IMR-90 (cell line): Measurements from ENCODE around the gene FARS2. TPM values are rescaled to one million over a fixed set of nuclear protein-coding genes. Genes with fewer than 3 reads are reported as not detected.

Experiments used
- ATAC-seq: fragments of 200-7000 bp; cut with Tn5 transposase; 2 replicates; pipeline ENCODE4 v1.9.1; 2020; ENCODE audit warnings: low read depth, mild to moderate bottlenecking, moderate library complexity
- BruUV-seq: library from RNA; stranded (reverse); fragments of 400-500 nt; replicated peaks from 2 replicates; lab custom pipeline; 2021; lab: Mats Ljungman, UMichigan
- CTCF ChIA-PET: fragments of 300-600 bp; formaldehyde crosslinking; extraction: SDS; loops from one replicate; lab custom pipeline; 2021; ENCODE audit warnings: antibody characterized with exemption; lab: Yijun Ruan, JAX
- POLR2A ChIA-PET: fragments of 300-600 bp; sonication (Branson Sonifier 250); formaldehyde crosslinking; loops from one replicate; lab custom pipeline; 2022; ENCODE audit warnings: antibody characterized with exemption; ENCODE audit not compliant: unreplicated experiment; lab: Charles Lee
- DNase-seq: peaks from one replicate; pipeline ENCODE4 v3.0.0; 2013
- H2AFZ ChIP-seq: replicated peaks from 2 replicates; pipeline ENCODE3; 2013; ENCODE audit warnings: low read length, mild to moderate bottlenecking; ENCODE audit not compliant: poor library complexity
- H2AK5ac ChIP-seq: 2 replicates; pipeline ENCODE4 v1.6.1; 2013; ENCODE audit warnings: low read depth, low read length, inconsistent platforms
- H2AK9ac ChIP-seq: replicated peaks from 2 replicates; pipeline ENCODE3; 2013; ENCODE audit warnings: mild to moderate bottlenecking, low read depth, low read length, moderate library complexity; ENCODE audit not compliant: poor library complexity
- H2BK120ac ChIP-seq: 2 replicates; pipeline ENCODE4 v1.6.1; 2013; ENCODE audit warnings: low read depth, low read length, inconsistent platforms
- H2BK15ac ChIP-seq: 3 replicates; pipeline ENCODE4 v1.6.1; 2013; ENCODE audit warnings: low read depth, low read length, inconsistent platforms
- H2BK20ac ChIP-seq: 2 replicates; pipeline ENCODE4 v1.6.1; 2013; ENCODE audit warnings: low read depth, mild to moderate bottlenecking, inconsistent platforms, low read length, moderate library complexity
- H2BK5ac ChIP-seq: 2 replicates; pipeline ENCODE4 v1.6.1; 2013; ENCODE audit warnings: mild to moderate bottlenecking, low read depth, low read length, inconsistent platforms; ENCODE audit not compliant: poor library complexity, severe bottlenecking
- H3K14ac ChIP-seq: replicated peaks from 2 replicates; pipeline ENCODE4 v1.6.1; 2013; ENCODE audit warnings: low read depth, low read length, inconsistent platforms
- H3K18ac ChIP-seq: 2 replicates; pipeline ENCODE4 v1.6.1; 2013; ENCODE audit warnings: low read depth, low read length, control low read depth
- H3K23ac ChIP-seq: 2 replicates; pipeline ENCODE4 v1.6.1; 2013; ENCODE audit warnings: low read depth, low read length, inconsistent platforms
- H3K27ac ChIP-seq: 2 replicates; pipeline ENCODE4 v1.5.1; 2013; ENCODE audit warnings: mild to moderate bottlenecking, control low read depth, low read length; ENCODE audit not compliant: insufficient read depth
- H3K27me3 ChIP-seq: 2 replicates; pipeline ENCODE4 v1.6.1; 2013; ENCODE audit warnings: low read length; ENCODE audit not compliant: control insufficient read depth, insufficient read depth
- H3K36me3 ChIP-seq: 2 replicates; pipeline ENCODE4 v1.6.1; 2013; ENCODE audit warnings: low read length, mixed read lengths; ENCODE audit not compliant: control insufficient read depth, insufficient read depth
- H3K4ac ChIP-seq: 2 replicates; pipeline ENCODE4 v1.6.1; 2013; ENCODE audit warnings: low read depth, low read length, inconsistent platforms
- H3K4me1 ChIP-seq: 2 replicates; pipeline ENCODE4 v1.6.1; 2013; ENCODE audit warnings: low read length, mixed read lengths; ENCODE audit not compliant: control insufficient read depth, insufficient read depth
- H3K4me2 ChIP-seq: 2 replicates; pipeline ENCODE4 v1.6.1; 2013; ENCODE audit warnings: low read depth, mild to moderate bottlenecking, control low read depth, low read length, moderate library complexity
- H3K4me3 ChIP-seq: 2 replicates; pipeline ENCODE4 v1.5.1; 2013; ENCODE audit warnings: low read depth, mild to moderate bottlenecking, control low read depth, low read length, moderate library complexity; ENCODE audit not compliant: insufficient read depth
- H3K56ac ChIP-seq: 2 replicates; pipeline ENCODE4 v1.6.1; 2013; ENCODE audit warnings: low read length, inconsistent platforms; ENCODE audit not compliant: insufficient read depth; ENCODE audit errors: extremely low read depth
- H3K79me1 ChIP-seq, 2 experiments: 2 replicates each; pipeline ENCODE4 v1.6.1; 2013; ENCODE audit warnings: low read length in 2 of 2, inconsistent platforms in 1 of 2, low read depth in 1 of 2
- H3K9ac ChIP-seq: 2 replicates; pipeline ENCODE4 v1.6.1; 2013; ENCODE audit warnings: low read depth, low read length, control low read depth
- H3K9me1 ChIP-seq: 2 replicates; pipeline ENCODE4 v1.6.1; 2013; ENCODE audit warnings: low read length, inconsistent platforms; ENCODE audit not compliant: insufficient read depth
- H3K9me3 ChIP-seq: 2 replicates; pipeline ENCODE4 v1.6.1; 2013; ENCODE audit warnings: low read length; ENCODE audit not compliant: control insufficient read depth, insufficient read depth
- H4K20me1 ChIP-seq: 2 replicates; pipeline ENCODE4 v1.6.1; 2013; ENCODE audit warnings: low read length, inconsistent platforms; ENCODE audit not compliant: insufficient read depth
- H4K5ac ChIP-seq: 2 replicates; pipeline ENCODE4 v1.6.1; 2013; ENCODE audit warnings: mild to moderate bottlenecking, low read depth, low read length, control low read depth
- H4K8ac ChIP-seq, 2 experiments: 2 replicates each; pipeline ENCODE4 v1.6.1; 2013; ENCODE audit warnings: low read depth in 2 of 2, low read length in 2 of 2, control low read depth in 1 of 2, inconsistent platforms in 1 of 2
- H4K91ac ChIP-seq: 2 replicates; pipeline ENCODE4 v1.6.1; 2013; ENCODE audit warnings: low read depth, low read length, inconsistent platforms; ENCODE audit not compliant: insufficient read depth
- BHLHE40 ChIP-seq: fragments of 150-350 bp; IDR thresholded peaks from 2 replicates; pipeline ENCODE4 v1.6.1; 2016; ENCODE audit warnings: mild to moderate bottlenecking, low read depth, low read length
- CEBPB ChIP-seq: IDR thresholded peaks from 2 replicates; pipeline ENCODE4 v1.6.1; 2012; ENCODE audit warnings: low read depth, low read length, improper control_type of control experiment
- CTCF ChIP-seq: conservative IDR thresholded peaks from 2 replicates; pipeline ENCODE4 v1.5.1; 2012; ENCODE audit warnings: mild to moderate bottlenecking, low read depth, low read length, improper control_type of control experiment
- ELK1 ChIP-seq: fragments of 150-350 bp; IDR thresholded peaks from 2 replicates; pipeline ENCODE4 v1.6.1; 2016; ENCODE audit warnings: low read depth, mild to moderate bottlenecking, low read length, moderate library complexity, borderline replicate concordance
- FOS ChIP-seq: fragments of 150-350 bp; IDR thresholded peaks from 2 replicates; pipeline ENCODE4 v1.6.1; 2016; ENCODE audit warnings: low read depth, low read length
- MAZ ChIP-seq: IDR thresholded peaks from 2 replicates; pipeline ENCODE4 v1.6.1; 2012; ENCODE audit warnings: low read depth, mild to moderate bottlenecking, low read length, improper control_type of control experiment, moderate library complexity, borderline replicate concordance
- NFE2L2 ChIP-seq: fragments of 150-350 bp; IDR thresholded peaks from 2 replicates; pipeline ENCODE4 v1.6.1; 2016; ENCODE audit warnings: low read depth, mild to moderate bottlenecking, low read length
- RAD21 ChIP-seq: IDR thresholded peaks from 2 replicates; pipeline ENCODE4 v1.6.1; 2012; ENCODE audit warnings: low read length, improper control_type of control experiment
- RCOR1 ChIP-seq: IDR thresholded peaks from 2 replicates; pipeline ENCODE4 v1.6.1; 2012; ENCODE audit warnings: mild to moderate bottlenecking, low read length, improper control_type of control experiment; ENCODE audit not compliant: insufficient replicate concordance
- RFX5 ChIP-seq: IDR thresholded peaks from 2 replicates; pipeline ENCODE4 v1.8.0; 2012; ENCODE audit warnings: low read depth, mild to moderate bottlenecking, low read length, moderate library complexity
- SMC3 ChIP-seq: fragments of 150-350 bp; IDR thresholded peaks from 2 replicates; pipeline ENCODE4 v1.6.1; 2016; ENCODE audit warnings: low read depth, mild to moderate bottlenecking, antibody characterized with exemption, low read length, moderate library complexity
- USF2 ChIP-seq: fragments of 150-350 bp; IDR thresholded peaks from 2 replicates; pipeline ENCODE4 v1.6.1; 2017; ENCODE audit warnings: mild to moderate bottlenecking, antibody characterized with exemption, low read length, low read depth
- WGBS, 2 experiments: methylation state at CpG; one replicate each; pipeline versions ENCODE4 v1.1.5 to v1.1.7; 2013; ENCODE audit warnings: missing lambda C conversion rate in 2 of 2; ENCODE audit not compliant: insufficient read length in 1 of 2; ENCODE audit errors: extremely low coverage in 2 of 2; 5-methylcytosine and 5-hydroxymethylcytosine counted together
- dilution Hi-C: fragments of 300-500 bp; cut with HindIII; formaldehyde crosslinking; loops from one replicate; pipeline ENCODE4 v1.14.3; 2018; ENCODE audit warnings: low sequenced_read_pairs; ENCODE audit not compliant: unreplicated experiment
- in situ Hi-C: fragments of 300-500 bp; cut with MboI; formaldehyde crosslinking; loops from 3 replicates; pipeline ENCODE4 v1.14.3; 2019; ENCODE audit warnings: low sequenced_read_pairs, inconsistent platforms, mixed read lengths
- intact Hi-C: fragments of 100-400 bp; cut with micrococcal nuclease; formaldehyde crosslinking; loops from 2 replicates; pipeline ENCODE4 v1.10.0; 2022
- polyA plus RNA-seq, 3 experiments: library from polyadenylated mRNA; depleted of rRNA; stranded (reverse); fragments of >200 nt; gene quantifications; 2 replicates each; pipeline ENCODE4 v1.2.3, GENCODE V29; 2012; ENCODE audit warnings: low replicate concordance in 1 of 3
- total RNA-seq: library from RNA; depleted of rRNA; stranded (reverse); fragments of >200 nt; gene quantifications from 2 replicates; pipeline ENCODE4 v1.2.3, GENCODE V29; 2012

The FARS2 gene
- total and polyA plus RNA-seq, 2 of the 4 experiments (the other 2 are of a cell fraction) = 12.1 to 28.9 TPM

GRCh38 chr6:5817869-5818268 lies 556.6 kb downstream of the FARS2 start:
- TF ChIP-seq MAZ = no peak
- TF ChIP-seq RAD21 = no peak
- TF ChIP-seq BHLHE40 = no peak
- no peak for TF ChIP-seq CTCF
- TF ChIP-seq CEBPB = no peak
- TF ChIP-seq FOS = no peak
- TF ChIP-seq NFE2L2 = no peak
- TF ChIP-seq SMC3 = no peak
- TF ChIP-seq RCOR1 = no peak
- TF ChIP-seq ELK1 = no peak
- TF ChIP-seq RFX5 = no peak
- TF ChIP-seq USF2 = no peak
- intact Hi-C loops (no loop called here), in situ Hi-C loops (no loop called here), dilution Hi-C loops (no loop called here)
- no peaks in the 10 kb centered on the region for H3K4me1 ChIP-seq
- no peak overlapping the region for H2BK15ac ChIP-seq
- no peak overlapping the region for H3K56ac ChIP-seq
- H3K9ac ChIP-seq = no peak overlapping the region
- POLR2A ChIA-PET = no interaction called here
- CTCF ChIA-PET = no interaction called here
- H3K79me1 ChIP-seq = no peaks in the 10 kb centered on the region
- no peak overlapping the region for H3K4ac ChIP-seq
- no peak overlapping the region for H2AFZ ChIP-seq
- DNase-seq = no peak
- no peak overlapping the region for H2BK20ac ChIP-seq
- H3K4me3 ChIP-seq = no peak overlapping the region
- H2BK120ac ChIP-seq = no peak overlapping the region
- no peak overlapping the region for H2AK5ac ChIP-seq
- no peak overlapping the region for H2BK5ac ChIP-seq
- H3K14ac ChIP-seq = no peak overlapping the region
- H3K23ac ChIP-seq = no peak overlapping the region
- H4K20me1 ChIP-seq = no peaks in the 10 kb centered on the region
- no peak for ATAC-seq
- no TSS peak for BruUV-seq
- H2AK9ac ChIP-seq = no peak overlapping the region
- no peak overlapping the region for H3K4me2 ChIP-seq
- no peak overlapping the region for H4K8ac ChIP-seq
- H3K27ac ChIP-seq = no peak overlapping the region
- H3K9me3 ChIP-seq = peaks cover 4% of the 10 kb centered on the region; the same call in 1 of the 2 replicates
- WGBS, 2 experiments = 40% methylated on average over 1 of the region's 3 CpGs; no CpG with 5 or more reads in 1 of the 2 experiments
- no peaks in the 10 kb centered on the region for H3K27me3 ChIP-seq
- no peak overlapping the region for H4K5ac ChIP-seq
- no peaks in the 10 kb centered on the region for H3K36me3 ChIP-seq
- H3K18ac ChIP-seq = no peak overlapping the region
- no peaks in the 10 kb centered on the region for H3K9me1 ChIP-seq
- H4K91ac ChIP-seq = no peak overlapping the region
